Measurements from ENCODE around the gene FERMT1.

Gene FERMT1

GRCh38 chr20:6044115-6044514 lies 78.7 kb downstream of the FERMT1 start:
- no peak for DNase-seq (ENCODE audit: low read depth)
- no peak overlapping the region for H3K4me3 ChIP-seq (replicated peaks; ENCODE audit: low read depth, low read length)
- TF ChIP-seq, protein P1, sequence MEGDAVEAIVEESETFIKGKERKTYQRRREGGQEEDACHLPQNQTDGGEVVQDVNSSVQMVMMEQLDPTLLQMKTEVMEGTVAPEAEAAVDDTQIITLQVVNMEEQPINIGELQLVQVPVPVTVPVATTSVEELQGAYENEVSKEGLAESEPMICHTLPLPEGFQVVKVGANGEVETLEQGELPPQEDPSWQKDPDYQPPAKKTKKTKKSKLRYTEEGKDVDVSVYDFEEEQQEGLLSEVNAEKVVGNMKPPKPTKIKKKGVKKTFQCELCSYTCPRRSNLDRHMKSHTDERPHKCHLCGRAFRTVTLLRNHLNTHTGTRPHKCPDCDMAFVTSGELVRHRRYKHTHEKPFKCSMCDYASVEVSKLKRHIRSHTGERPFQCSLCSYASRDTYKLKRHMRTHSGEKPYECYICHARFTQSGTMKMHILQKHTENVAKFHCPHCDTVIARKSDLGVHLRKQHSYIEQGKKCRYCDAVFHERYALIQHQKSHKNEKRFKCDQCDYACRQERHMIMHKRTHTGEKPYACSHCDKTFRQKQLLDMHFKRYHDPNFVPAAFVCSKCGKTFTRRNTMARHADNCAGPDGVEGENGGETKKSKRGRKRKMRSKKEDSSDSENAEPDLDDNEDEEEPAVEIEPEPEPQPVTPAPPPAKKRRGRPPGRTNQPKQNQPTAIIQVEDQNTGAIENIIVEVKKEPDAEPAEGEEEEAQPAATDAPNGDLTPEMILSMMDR (IDR thresholded peaks at IDR 0.05; ENCODE audit: low read length, missing control alignments), result no peak

GRCh38 chr20:6041808-6042265 lies 81.0 kb downstream of the FERMT1 start:
- H3K4me3 ChIP-seq (replicated peaks; ENCODE audit: low read depth, low read length), result no peak overlapping the region
- TF ChIP-seq, protein P1 (IDR thresholded peaks at IDR 0.05; ENCODE audit: low read length, missing control alignments), result no peak
- DNase-seq (ENCODE audit: low read depth), result no peak

DNA sequence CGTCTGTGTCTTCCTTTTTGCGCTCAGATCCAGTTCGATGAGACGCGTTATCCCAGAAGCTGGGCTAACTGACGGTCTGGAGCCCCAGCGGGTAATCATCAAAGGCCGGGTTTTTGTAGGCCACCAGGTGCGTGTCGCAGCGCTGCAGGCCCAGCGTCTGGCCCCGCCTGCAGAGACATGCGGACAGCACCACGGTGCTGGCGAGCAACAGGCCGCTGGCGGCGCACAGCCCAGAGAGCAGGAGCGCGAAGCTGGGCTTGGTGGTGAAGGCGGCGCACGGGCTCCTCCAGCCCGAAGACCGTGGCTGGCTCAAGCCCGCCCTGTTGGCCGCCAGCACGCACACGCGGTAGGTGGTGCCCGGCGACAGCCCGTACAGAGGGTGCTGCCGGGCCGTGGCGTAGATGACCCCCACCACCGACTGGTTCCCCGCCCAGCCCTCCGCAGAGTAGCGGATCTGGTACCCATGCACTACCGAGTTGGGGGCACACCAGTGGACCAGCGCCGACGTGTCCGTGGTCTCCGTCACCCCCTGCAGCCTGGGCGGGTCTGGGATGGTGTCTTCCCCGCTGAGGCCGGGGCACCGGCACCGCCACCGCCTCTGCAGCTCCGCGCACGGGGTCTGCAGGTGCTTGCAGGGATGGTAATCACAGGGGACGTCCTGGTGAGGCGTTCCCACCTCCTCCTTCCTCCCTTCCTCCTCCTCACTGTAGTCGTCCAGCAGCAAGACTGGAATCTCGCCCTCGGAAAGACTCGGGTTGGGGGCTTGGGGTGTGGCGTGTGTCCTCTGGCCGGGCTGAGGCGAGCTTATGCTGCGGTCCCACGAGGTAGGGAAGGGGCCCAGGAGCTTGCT lies 81.6 kb downstream of the FERMT1 start:
- TF ChIP-seq, protein P1 (IDR thresholded peaks at IDR 0.05; ENCODE audit: low read length, missing control alignments), result no peak
- DNase-seq (ENCODE audit: low read depth), result no peak
- H3K4me3 ChIP-seq (replicated peaks; ENCODE audit: low read depth, low read length), result no peak overlapping the region

- no peak overlapping the region for H3K4me3 ChIP-seq (replicated peaks; ENCODE audit: low read depth, low read length)
- TF ChIP-seq, protein P1 (IDR thresholded peaks at IDR 0.05; ENCODE audit: low read length, missing control alignments), result no peak
- DNase-seq (ENCODE audit: low read depth), result no peak
Measured at GRCh38 chr20:6040540-6040939, 82.3 kb downstream of the FERMT1 start.

DNA sequence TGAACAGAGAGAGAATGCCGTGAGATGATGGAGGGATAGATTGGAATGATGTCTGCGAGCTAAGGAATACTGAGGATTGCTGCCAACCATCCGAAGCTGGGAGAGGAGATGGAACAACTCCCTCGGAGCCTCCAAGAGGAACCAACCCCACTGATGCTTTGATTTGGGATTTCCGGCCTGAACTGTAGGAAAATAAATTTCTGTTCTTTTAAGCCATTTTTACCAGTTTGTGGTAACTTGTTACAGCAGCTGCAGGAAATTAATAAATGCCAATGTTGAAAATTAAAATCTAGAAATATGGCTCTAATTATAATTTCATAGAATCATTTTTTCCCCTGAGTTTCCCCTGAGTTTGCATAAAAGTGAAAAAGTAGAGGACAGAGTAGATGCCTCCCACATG lies 83.1 kb downstream of the FERMT1 start:
- TF ChIP-seq, protein P1 (IDR thresholded peaks at IDR 0.05; ENCODE audit: low read length, missing control alignments), result no peak
- no peak for DNase-seq (ENCODE audit: low read depth)
- no peak overlapping the region for H3K4me3 ChIP-seq (replicated peaks; ENCODE audit: low read depth, low read length)

DNA sequence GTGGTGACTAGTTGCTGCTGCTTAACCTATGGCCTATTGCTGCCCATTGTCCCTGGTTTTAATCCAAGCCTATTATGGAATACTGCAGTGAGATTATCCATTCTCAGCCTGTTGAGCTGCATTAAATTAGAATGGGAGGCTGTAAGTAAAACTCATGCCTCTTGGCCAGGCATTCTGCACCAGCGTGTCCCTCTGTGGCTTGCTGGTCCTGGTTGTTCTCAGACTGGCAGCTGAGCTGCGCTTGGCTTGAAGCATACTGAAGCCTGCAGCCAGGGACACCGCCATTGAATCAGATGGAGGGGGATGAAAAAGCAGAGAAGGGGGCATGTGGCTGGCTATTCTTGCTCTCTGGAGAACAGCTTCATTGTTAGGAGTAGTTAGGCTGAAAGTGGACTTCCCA lies 84.6 kb downstream of the FERMT1 start:
- TF ChIP-seq, protein P1 (IDR thresholded peaks at IDR 0.05; ENCODE audit: low read length, missing control alignments), result no peak
- H3K4me3 ChIP-seq (replicated peaks; ENCODE audit: low read depth, low read length), result no peak overlapping the region
- DNase-seq (ENCODE audit: low read depth), result no peak

DNA sequence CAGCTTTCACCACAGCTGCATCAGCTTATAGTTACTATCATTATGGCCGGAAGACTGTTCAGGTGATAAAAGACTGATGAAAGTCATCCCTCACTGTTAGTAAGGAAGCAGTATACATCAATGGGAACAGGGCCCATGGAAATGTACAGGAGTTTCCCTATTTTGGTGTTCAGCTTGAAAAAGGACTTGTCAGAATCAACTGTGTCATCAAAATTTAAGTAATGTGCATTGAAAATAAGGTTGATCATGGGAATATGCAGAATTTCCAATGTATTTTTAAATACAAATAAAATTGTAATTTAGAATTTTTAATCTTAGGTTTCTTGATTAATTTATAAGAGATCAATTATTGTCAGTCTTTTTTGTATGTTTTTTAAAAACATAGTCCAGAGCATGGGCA lies 85.7 kb downstream of the FERMT1 start:
- no peak for DNase-seq (ENCODE audit: low read depth)
- TF ChIP-seq, protein P1 (IDR thresholded peaks at IDR 0.05; ENCODE audit: low read length, missing control alignments), result no peak
- no peak overlapping the region for H3K4me3 ChIP-seq (replicated peaks; ENCODE audit: low read depth, low read length)
